ENCODE results near the gene CTIF.

The CTIF gene

DNA sequence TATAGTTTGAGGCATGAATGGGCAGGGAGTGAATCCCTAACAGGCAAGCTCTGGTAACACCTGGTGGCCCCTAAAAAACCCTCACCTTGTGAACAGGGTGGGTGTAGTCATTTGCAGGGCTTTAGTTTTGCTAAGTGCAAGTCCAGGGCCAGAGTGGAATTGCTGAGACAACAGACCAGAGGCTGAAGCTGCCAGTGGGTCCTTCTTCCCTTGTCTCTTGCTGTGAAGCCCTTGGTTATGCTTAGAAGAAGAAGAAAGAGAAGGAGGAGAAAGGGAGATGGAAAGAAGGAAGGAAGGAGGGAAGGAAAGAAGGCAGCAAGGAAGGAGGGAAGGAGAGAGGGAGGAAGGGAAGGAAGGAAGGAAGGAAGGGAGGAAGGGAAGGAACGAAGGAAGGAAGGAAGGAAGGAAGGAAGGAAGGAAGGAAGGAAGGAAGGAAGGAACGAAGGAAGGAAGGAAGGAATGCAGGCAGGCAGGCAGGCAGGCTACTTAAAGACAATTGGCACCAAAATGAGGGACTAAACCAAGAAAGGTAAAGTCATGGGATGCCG lies 366.1 kb downstream of the CTIF start:
- TF ChIP-seq, protein P1, sequence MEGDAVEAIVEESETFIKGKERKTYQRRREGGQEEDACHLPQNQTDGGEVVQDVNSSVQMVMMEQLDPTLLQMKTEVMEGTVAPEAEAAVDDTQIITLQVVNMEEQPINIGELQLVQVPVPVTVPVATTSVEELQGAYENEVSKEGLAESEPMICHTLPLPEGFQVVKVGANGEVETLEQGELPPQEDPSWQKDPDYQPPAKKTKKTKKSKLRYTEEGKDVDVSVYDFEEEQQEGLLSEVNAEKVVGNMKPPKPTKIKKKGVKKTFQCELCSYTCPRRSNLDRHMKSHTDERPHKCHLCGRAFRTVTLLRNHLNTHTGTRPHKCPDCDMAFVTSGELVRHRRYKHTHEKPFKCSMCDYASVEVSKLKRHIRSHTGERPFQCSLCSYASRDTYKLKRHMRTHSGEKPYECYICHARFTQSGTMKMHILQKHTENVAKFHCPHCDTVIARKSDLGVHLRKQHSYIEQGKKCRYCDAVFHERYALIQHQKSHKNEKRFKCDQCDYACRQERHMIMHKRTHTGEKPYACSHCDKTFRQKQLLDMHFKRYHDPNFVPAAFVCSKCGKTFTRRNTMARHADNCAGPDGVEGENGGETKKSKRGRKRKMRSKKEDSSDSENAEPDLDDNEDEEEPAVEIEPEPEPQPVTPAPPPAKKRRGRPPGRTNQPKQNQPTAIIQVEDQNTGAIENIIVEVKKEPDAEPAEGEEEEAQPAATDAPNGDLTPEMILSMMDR (IDR thresholded peaks at IDR 0.05; ENCODE audit: insufficient read depth, missing control alignments): no peak
- DNase-seq (ENCODE audit: insufficient read length, low spot score) (no peak), FAIRE-seq (no peak)

DNA sequence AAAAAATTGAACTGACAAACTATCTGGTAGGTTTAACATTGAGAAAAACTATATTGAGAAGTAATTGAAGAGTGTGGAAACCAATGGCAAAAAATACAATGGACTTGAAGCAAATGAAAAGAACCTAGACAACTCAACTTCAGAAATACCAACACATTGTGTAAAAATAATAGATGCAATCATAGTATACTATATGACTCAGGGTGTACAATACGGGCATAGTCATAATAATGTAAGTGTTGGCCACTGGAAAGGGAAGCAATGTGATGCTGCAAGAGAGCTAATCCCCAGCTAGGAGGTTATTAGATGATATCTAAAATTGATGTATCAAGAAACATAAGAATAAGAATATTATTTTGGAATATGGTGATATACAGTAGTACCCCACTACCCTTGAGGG lies 366.7 kb downstream of the CTIF start:
- DNase-seq (ENCODE audit: insufficient read length, low spot score): no peak
- TF ChIP-seq, protein P1 (IDR thresholded peaks at IDR 0.05; ENCODE audit: insufficient read depth, missing control alignments): no peak
- FAIRE-seq: no peak

DNA sequence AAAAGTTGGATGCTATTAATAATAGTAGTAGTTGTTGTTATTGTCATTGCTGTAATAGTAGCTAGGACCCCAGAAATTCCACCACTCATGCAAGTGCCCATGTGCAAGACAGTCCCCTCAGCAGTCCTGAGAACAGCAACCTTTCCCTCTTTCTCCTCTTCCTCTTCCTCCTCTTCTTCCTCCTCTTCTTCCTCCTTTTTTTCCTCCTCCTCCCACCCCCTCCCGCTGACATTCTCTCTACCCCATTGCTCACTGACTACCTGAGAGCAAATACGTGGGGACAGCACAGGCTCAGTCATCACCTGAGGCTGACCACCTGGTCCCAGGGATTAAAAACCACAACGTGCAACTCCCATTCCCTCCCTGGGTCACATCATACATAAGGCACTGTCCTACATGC lies 370.1 kb downstream of the CTIF start:
- FAIRE-seq (no peak), DNase-seq (ENCODE audit: insufficient read length, low spot score) (no peak)
- TF ChIP-seq, protein P1 (IDR thresholded peaks at IDR 0.05; ENCODE audit: insufficient read depth, missing control alignments): no peak

DNA sequence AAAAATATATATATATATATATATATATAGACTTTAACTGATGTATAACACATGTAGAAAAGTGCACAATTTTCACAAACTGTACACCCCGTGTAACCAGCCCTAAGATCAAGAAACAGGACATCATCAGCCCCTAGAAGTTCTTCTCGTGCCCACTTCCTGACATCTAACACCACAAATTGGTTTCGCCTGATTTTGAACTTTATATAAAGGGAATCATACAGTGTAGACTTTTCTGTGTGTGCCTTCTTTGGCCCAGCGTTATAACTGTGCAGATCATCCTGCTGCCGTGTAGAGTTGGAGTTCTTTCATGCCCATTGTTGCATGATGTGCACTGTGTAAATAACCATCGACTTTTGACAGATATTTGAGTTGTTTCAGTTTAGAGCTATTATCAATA lies 370.9 kb downstream of the CTIF start:
- FAIRE-seq: no peak
- no peak for DNase-seq (ENCODE audit: insufficient read length, low spot score)
- TF ChIP-seq, protein P1 (IDR thresholded peaks at IDR 0.05; ENCODE audit: insufficient read depth, missing control alignments): no peak

DNA sequence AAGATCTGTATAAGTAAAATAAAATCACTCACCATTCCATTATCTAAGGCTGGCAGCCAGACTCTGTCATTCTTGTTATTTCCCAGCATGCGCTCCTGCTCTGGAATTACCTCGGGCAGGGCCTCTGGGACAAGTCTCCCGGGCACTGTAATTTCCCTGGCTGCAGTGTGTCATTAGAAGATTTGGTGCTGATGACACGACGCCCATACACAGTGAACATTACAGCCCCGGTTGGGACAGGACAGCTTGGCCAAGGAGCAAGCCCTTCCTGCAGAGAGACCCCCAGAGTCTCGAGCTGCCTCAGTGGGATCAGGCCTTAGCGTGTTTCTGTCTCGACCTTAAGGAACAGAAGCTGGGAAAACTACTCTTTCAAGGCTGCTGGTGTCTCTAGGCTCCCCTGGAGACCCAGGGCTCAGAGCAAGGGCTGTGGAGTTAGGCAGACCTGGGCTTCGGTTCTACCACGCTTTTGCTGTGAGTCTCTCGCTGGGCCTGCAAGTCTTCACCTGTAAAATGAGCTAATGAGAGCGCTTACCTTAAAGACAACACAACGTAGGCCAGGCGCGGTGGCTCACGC lies 372.2 kb downstream of the CTIF start:
- DNase-seq (ENCODE audit: insufficient read length, low spot score) (no peak), FAIRE-seq (no peak)
- TF ChIP-seq, protein P1 (IDR thresholded peaks at IDR 0.05; ENCODE audit: insufficient read depth, missing control alignments): no peak
